ENCODE data around the gene NRBP1. TPM values are rescaled to one million over a fixed set of nuclear protein-coding genes. Genes with fewer than 3 reads are reported as not detected.

NRBP1 gene
- total and polyA plus RNA-seq, 2 of the 8 experiments (the other 6 are each of a cell fraction or from before 2014, with no cell fraction given): 115 to 145 TPM

DNA sequence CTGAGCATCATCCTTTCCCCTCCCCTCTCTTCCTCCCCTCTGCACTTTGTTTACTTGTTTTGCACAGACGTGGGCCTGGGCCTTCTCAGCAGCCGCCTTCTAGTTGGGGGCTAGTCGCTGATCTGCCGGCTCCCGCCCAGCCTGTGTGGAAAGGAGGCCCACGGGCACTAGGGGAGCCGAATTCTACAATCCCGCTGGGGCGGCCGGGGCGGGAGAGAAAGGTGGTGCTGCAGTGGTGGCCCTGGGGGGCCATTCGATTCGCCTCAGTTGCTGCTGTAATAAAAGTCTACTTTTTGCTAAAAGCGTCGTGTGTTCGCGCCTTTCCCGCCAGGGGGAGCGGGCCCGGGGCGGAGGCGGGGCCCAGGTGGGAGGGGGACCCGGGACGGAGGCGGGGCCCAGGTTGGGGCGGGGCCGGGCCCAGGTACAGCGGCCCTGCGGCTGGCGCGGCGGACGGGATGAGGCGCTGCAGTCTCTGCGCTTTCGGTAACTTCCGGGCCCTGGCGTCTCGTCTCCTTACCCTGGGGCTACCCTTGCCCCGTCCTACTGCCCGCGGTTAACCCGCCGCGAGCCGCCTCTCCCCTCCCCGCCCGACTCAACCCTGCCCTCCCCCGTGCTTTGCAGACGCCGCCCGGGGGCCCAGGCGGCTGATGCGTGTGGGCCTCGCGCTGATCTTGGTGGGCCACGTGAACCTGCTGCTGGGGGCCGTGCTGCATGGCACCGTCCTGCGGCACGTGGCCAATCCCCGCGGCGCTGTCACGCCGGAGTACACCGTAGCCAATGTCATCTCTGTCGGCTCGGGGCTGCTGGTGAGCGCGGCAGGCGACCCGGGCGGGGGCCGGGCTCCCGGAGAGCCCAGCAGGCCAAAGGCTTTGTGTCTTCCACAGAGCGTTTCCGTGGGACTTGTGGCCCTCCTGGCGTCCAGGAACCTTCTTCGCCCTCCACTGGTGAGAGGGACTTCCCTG lies 13.8 kb downstream of the NRBP1 start, which contains the start of gene KRTCAP3 (continued):
- TF ChIP-seq CHD7 (IDR thresholded peaks at IDR 0.05; ENCODE audit: insufficient replicate concordance, low read length) (no peak), TAF7 (optimal IDR thresholded peaks at IDR 0.05; ENCODE audit: borderline replicate concordance, low read depth, low read length) (peak; percentile 49), JUN (IDR thresholded peaks at IDR 0.05; ENCODE audit: low read depth, low read length) (no peak), SP1 (IDR thresholded peaks at IDR 0.05; ENCODE audit: low read depth, low read length) (no peak), EGR1 (IDR thresholded peaks at IDR 0.05; ENCODE audit: borderline replicate concordance, low read depth, low read length) (no peak), NANOG (IDR thresholded peaks at IDR 0.05; ENCODE audit: insufficient read depth, low read depth, low read length, poor library complexity, severe bottlenecking) (no peak), SIRT6 (IDR thresholded peaks at IDR 0.05; ENCODE audit: low read length) (no peak)
- TF ChIP-seq, protein P1, sequence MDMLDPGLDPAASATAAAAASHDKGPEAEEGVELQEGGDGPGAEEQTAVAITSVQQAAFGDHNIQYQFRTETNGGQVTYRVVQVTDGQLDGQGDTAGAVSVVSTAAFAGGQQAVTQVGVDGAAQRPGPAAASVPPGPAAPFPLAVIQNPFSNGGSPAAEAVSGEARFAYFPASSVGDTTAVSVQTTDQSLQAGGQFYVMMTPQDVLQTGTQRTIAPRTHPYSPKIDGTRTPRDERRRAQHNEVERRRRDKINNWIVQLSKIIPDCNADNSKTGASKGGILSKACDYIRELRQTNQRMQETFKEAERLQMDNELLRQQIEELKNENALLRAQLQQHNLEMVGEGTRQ (IDR thresholded peaks at IDR 0.05; ENCODE audit: low read length): peak; percentile 46; the same call in 1 of the 2 replicates

Measured in H1 (cell line).